Keratinocyte (primary cell): ENCODE results near the gene ADM. TPM values are rescaled to one million over a fixed set of nuclear protein-coding genes. Genes with fewer than 3 reads are reported as not detected.

ENCODE experiments used
- DNase-seq: peaks from one replicate; pipeline ENCODE4 v3.0.0-alpha.2; 2011; ENCODE audit warnings: low read depth, missing footprints, low spot score
- FAIRE-seq: peaks from 2 replicates; lab custom pipeline; 2011; peaks lifted over from hg19 to GRCh38; lab: Jason Lieb, UNC
- H2AFZ ChIP-seq: 2 replicates; pipeline ENCODE4 v1.6.0; 2012; ENCODE audit warnings: low read length, control low read depth, inconsistent platforms; ENCODE audit not compliant: control insufficient read depth
- H3K27ac ChIP-seq: 2 replicates; pipeline ENCODE4 v1.5.1; 2011; ENCODE audit warnings: low read length; ENCODE audit not compliant: control insufficient read depth, insufficient read depth
- H3K27me3 ChIP-seq: 3 replicates; pipeline ENCODE4 v1.6.0; 2011; ENCODE audit warnings: low read length; ENCODE audit not compliant: control insufficient read depth, insufficient read depth; ENCODE audit errors: extremely low read depth
- H3K36me3 ChIP-seq, 2 experiments: 2 replicates in 1 of 2; 3 replicates in 1 of 2; pipeline ENCODE4 v1.5.1; 2011; ENCODE audit warnings: low read length in 2 of 2, mild to moderate bottlenecking in 1 of 2; ENCODE audit not compliant: control insufficient read depth in 2 of 2, insufficient read depth in 2 of 2; ENCODE audit errors: extremely low read depth in 1 of 2
- H3K4me1 ChIP-seq: 3 replicates; pipeline ENCODE4 v1.5.1; 2011; ENCODE audit warnings: low read length; ENCODE audit not compliant: control insufficient read depth, insufficient read depth; ENCODE audit errors: extremely low read depth
- H3K4me2 ChIP-seq: 3 replicates; pipeline ENCODE4 v1.6.0; 2011; ENCODE audit warnings: low read depth, low read length; ENCODE audit not compliant: control insufficient read depth, insufficient read depth; ENCODE audit errors: extremely low read depth
- H3K4me3 ChIP-seq, 3 experiments: fragments of 200-600 bp in 1 of 3; sonication (generic) in 1 of 3; 2 replicates in 2 of 3; 3 replicates in 1 of 3; pipeline ENCODE4 v1.5.1; 2011 to 2016; ENCODE audit warnings: low read length in 3 of 3, mild to moderate bottlenecking in 3 of 3, control low read depth in 2 of 3, inconsistent platforms in 1 of 3, low read depth in 1 of 3, mixed read lengths in 1 of 3, mixed run types in 1 of 3, moderate library complexity in 1 of 3; ENCODE audit not compliant: control insufficient read depth in 2 of 3, insufficient read depth in 2 of 3; ENCODE audit errors: extremely low read depth in 1 of 3
- H3K79me2 ChIP-seq: 2 replicates; pipeline ENCODE4 v1.6.0; 2012; ENCODE audit warnings: low read length; ENCODE audit not compliant: control insufficient read depth, insufficient read depth
- H3K9ac ChIP-seq: 3 replicates; pipeline ENCODE4 v1.6.0; 2011; ENCODE audit warnings: low read length; ENCODE audit not compliant: control insufficient read depth, insufficient read depth; ENCODE audit errors: extremely low read depth
- H3K9me1 ChIP-seq: 3 replicates; pipeline ENCODE4 v1.6.0; 2011; ENCODE audit warnings: low read length; ENCODE audit not compliant: control insufficient read depth, insufficient read depth; ENCODE audit errors: extremely low read depth
- H3K9me3 ChIP-seq: 2 replicates; pipeline ENCODE4 v1.5.1; 2012; ENCODE audit warnings: low read depth, low read length; ENCODE audit not compliant: control insufficient read depth
- H4K20me1 ChIP-seq: 3 replicates; pipeline ENCODE4 v1.6.0; 2011; ENCODE audit warnings: low read length; ENCODE audit not compliant: control insufficient read depth, insufficient read depth; ENCODE audit errors: extremely low read depth
- EZH2 ChIP-seq: IDR thresholded peaks from one replicate; pipeline ENCODE4 v1.6.1; 2012; ENCODE audit warnings: inconsistent platforms, mild to moderate bottlenecking, low read length, moderate library complexity
- dilution Hi-C: fragments of 300-500 bp; cut with MboI; formaldehyde crosslinking; loops from one replicate; pipeline ENCODE4 v1.7.0; 2020; ENCODE audit warnings: low sequenced_read_pairs; ENCODE audit not compliant: extremely low pct_ligation_motif_present
- polyA plus RNA-seq, 5 experiments: library from polyadenylated mRNA; depleted of rRNA in 3 of 5; stranded (reverse) in 3 of 5; stranded (forward) in 1 of 5; unstranded in 1 of 5; fragments of >200 nt; gene quantifications; 1 replicate in 1 of 5; 2 replicates in 3 of 5; 3 replicates in 1 of 5; pipeline versions ENCODE4 v1.2.1 to v1.2.3, GENCODE V29; 2011 to 2012; ENCODE audit warnings: missing spikeins in 2 of 5, low read depth in 1 of 5, low replicate concordance in 1 of 5
- TF ChIP-seq, protein P1 (sequence below), 3 experiments: IDR thresholded peaks in 1 of 3; conservative IDR thresholded peaks in 1 of 3; optimal IDR thresholded peaks in 1 of 3; 2 replicates in 2 of 3; 3 replicates in 1 of 3; pipeline versions ENCODE3 to v1.5.1; 2011; ENCODE audit warnings: low read length in 3 of 3, mild to moderate bottlenecking in 3 of 3, moderate library complexity in 2 of 3, control low read depth in 1 of 3, inconsistent platforms in 1 of 3; ENCODE audit not compliant: insufficient read depth in 2 of 3; ENCODE audit errors: extremely low read depth in 1 of 3

ADM gene
- polyA plus RNA-seq, 1 donor (not counting 4 experiments of a cell fraction or from before 2014, with no cell fraction given), result 57.9 TPM

DNA sequence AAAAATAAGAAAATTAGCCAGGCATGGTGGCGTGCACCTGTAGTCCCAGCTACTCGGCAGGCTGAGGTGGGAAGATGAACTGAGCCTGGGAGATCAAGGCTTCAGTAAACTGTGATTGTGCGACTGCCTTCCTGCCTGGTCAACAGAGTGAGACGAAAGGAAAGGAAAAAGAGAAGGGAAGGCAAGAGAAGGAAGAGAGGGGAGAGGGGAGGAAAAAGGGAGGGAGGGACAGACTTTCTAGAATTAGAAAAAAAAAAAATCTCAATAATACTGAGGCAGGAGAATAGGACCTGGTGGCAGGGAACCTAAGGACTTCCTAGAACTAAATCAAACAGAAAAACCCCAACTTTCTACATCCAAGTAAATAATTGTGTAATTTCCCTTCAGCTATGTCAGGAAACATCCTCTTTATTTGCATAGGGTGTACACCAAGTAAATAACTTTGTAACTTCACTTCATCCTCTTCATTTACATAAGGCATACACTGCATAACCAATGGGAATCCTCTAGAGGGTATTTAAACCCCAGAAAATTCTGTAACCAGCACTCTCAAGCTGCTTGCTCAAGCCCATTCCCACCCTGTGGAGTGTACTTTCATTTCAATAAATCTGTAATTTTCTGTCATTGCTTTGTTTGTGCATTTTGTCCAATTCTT, 19.6 kb upstream of the ADM start:
- no peaks in the 10 kb centered on the region for H3K9me3 ChIP-seq
- no peaks in the 10 kb centered on the region for H3K4me1 ChIP-seq
- H3K36me3 ChIP-seq, result peaks cover 0 to 4% of the 10 kb centered on the region in 2 experiments
- no peak overlapping the region for H3K9ac ChIP-seq
- H4K20me1 ChIP-seq, result no peaks in the 10 kb centered on the region
- H3K4me3 ChIP-seq, result no peak overlapping the region
- TF ChIP-seq EZH2, result no peak
- TF ChIP-seq, protein P1, sequence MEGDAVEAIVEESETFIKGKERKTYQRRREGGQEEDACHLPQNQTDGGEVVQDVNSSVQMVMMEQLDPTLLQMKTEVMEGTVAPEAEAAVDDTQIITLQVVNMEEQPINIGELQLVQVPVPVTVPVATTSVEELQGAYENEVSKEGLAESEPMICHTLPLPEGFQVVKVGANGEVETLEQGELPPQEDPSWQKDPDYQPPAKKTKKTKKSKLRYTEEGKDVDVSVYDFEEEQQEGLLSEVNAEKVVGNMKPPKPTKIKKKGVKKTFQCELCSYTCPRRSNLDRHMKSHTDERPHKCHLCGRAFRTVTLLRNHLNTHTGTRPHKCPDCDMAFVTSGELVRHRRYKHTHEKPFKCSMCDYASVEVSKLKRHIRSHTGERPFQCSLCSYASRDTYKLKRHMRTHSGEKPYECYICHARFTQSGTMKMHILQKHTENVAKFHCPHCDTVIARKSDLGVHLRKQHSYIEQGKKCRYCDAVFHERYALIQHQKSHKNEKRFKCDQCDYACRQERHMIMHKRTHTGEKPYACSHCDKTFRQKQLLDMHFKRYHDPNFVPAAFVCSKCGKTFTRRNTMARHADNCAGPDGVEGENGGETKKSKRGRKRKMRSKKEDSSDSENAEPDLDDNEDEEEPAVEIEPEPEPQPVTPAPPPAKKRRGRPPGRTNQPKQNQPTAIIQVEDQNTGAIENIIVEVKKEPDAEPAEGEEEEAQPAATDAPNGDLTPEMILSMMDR (optimal IDR thresholded peaks at IDR 0.05 in 1 of 3, IDR thresholded peaks at IDR 0.05 in 1 of 3, conservative IDR thresholded peaks at IDR 0.05 in 1 of 3; ENCODE audit: extremely low read depth in 1 of 3, insufficient read depth in 2 of 3, low read length in 3 of 3), result no peak
- FAIRE-seq (no peak), DNase-seq (no peak)
- peaks cover 2% of the 10 kb centered on the region for H3K9me1 ChIP-seq
- no peak overlapping the region for H3K4me2 ChIP-seq
- dilution Hi-C loops, result no loop called here
- no peak overlapping the region for H3K27ac ChIP-seq
- no peak overlapping the region for H2AFZ ChIP-seq
- no peaks in the 10 kb centered on the region for H3K27me3 ChIP-seq
- peaks cover 65% of the 10 kb centered on the region for H3K79me2 ChIP-seq

DNA sequence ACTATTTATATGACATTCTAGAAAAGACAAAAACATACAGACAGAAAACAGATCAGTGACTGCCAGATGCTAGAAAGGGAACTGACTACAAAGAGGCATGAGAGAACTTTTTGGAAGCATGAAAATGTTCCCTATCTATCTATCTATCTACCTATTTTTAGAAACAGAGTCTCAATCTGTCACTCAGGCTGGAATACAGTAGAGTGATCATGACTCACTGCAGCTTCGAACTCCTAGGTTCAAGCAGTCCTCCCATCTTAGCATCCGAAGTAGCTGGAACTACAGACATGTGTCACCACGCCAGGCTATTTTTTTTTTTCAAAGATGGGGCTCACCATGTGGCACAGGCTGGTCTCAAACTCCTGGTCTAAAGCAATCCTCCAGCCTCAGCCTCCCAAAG, 17.7 kb upstream of the ADM start:
- Histone ChIP-seq H3K9me1 (peaks cover 2% of the 10 kb centered on the region), H3K4me1 (no peaks in the 10 kb centered on the region), H3K9ac (no peak overlapping the region), H3K4me3 (no peak overlapping the region), H2AFZ (no peak overlapping the region), H4K20me1 (no peaks in the 10 kb centered on the region), H3K27me3 (no peaks in the 10 kb centered on the region), H3K4me2 (no peak overlapping the region), H3K27ac (no peak overlapping the region), H3K9me3 (no peaks in the 10 kb centered on the region), H3K36me3 (peaks cover 0 to 5% of the 10 kb centered on the region in 2 experiments), H3K79me2 (peaks cover 75% of the 10 kb centered on the region)
- no peak for TF ChIP-seq EZH2
- TF ChIP-seq, protein P1 (optimal IDR thresholded peaks at IDR 0.05 in 1 of 3, IDR thresholded peaks at IDR 0.05 in 1 of 3, conservative IDR thresholded peaks at IDR 0.05 in 1 of 3; ENCODE audit: extremely low read depth in 1 of 3, insufficient read depth in 2 of 3, low read length in 3 of 3), result no peak
- dilution Hi-C loops, result no loop called here
- FAIRE-seq (no peak), DNase-seq (no peak)
